Stimulated activated CD4-positive, alpha-beta T cell treated with anti-CD3 and anti-CD28 coated beads, Interleukin-4, amount 100 ng/mL, for 24 hours (primary cell): Measurements from ENCODE around the gene CAMK1D.

Experiments
- DNase-seq: peaks from one replicate; pipeline ENCODE4 v3.0.0-alpha.2; 2020

Gene CAMK1D

GRCh38 chr10:12377658-12378290, 28.4 kb downstream of the CAMK1D start:
- DNase-seq = no peak

DNA sequence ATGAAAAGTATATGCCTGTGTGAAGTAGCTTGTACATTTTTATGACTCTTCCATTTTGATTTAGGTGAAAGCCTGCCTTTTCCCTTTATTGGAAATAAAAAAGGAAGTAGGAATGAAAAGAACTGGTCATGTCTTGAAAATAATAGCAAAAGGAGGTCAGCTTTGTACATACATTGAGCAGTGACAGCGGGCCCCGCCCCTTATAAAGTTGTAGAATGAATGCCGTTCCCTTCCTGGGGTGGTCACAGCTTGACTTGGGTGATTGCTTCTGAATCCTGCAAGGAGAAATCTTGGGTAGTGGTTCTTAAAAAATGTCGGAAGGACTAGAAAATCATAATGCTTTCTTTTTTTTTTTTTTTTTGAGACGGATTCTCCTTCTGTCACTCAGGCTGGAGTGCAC, 31.7 kb downstream of the CAMK1D start:
- no peak for DNase-seq

GRCh38 chr10:12381536-12382156, 32.3 kb downstream of the CAMK1D start:
- DNase-seq = no peak

DNA sequence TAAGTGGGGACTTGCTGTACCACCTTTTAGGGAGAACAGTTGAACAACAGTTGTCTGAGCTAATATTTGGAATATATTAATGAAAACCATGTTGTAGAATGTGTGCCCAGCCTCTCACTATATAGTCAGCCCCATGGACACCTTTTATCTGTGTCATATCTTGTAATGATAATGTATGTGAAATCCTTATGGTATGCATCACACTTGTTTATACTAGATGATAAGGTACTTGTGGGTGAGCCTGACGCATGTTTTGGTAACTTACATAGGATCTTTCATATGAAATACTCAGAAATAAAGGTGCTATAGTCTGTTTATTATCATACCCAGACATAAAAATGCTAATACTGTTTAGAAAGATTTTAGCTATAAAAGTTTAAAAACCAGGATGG, 32.8 kb downstream of the CAMK1D start:
- DNase-seq = no peak

DNA sequence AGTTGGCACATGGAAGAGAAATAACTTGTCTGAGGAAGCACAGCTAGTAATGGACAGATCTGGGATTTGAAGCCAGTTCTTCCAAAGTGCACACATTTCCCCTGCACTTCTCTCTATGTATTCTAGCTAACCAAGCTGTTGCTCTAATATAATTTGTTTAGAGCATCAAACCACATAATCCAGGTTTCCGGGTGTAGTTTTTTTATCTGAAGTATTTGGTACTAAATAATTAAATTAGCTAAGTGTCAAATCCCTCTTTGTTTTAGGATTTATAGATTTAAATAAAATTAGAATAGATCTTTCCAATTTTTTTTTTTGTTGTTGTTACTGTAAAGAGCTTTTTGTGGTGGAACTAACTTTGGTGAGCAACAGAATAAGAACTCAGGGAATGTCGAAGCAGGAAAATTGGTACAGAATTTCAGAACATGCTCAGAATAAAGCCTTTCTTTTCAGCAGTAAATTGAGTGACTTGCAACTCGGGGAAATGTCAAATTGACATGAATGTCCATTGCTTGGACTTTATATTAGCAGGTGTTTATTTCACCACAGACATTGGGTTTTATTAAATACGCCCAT, 33.7 kb downstream of the CAMK1D start:
- DNase-seq = no peak

GRCh38 chr10:12384906-12385305, 35.6 kb downstream of the CAMK1D start:
- DNase-seq = no peak

DNA sequence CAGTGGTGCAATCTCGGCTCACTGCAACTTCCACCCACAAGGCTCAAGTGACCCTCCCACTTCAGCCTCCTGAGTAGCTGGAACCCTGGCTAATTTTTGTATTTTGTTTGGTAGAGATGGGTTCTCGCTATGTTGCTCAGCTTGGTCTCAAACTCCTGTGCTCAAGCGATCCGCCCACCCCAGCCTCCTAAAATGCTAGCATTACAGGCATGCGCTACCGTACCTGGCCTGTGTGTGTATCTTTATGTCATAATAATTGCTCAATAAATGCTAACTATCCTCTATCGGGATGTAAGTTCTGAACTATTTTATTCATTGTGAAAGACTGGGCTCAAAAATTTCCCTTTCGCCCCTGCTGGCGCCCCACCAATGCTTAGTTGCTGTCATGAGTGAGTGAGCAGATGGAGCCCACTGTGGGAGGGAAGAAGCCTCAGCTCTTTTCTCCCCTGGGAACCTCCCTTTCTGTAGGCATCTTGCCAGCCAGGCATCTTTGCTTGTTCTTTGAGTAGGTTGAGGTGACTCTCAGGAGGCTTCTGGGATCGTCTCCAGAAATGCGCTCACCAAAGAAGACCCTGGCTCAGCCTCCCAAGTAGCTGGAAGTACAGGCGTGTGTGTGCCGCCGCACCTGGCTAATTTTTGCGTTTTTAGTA, 38.3 kb downstream of the CAMK1D start:
- DNase-seq = no peak

DNA sequence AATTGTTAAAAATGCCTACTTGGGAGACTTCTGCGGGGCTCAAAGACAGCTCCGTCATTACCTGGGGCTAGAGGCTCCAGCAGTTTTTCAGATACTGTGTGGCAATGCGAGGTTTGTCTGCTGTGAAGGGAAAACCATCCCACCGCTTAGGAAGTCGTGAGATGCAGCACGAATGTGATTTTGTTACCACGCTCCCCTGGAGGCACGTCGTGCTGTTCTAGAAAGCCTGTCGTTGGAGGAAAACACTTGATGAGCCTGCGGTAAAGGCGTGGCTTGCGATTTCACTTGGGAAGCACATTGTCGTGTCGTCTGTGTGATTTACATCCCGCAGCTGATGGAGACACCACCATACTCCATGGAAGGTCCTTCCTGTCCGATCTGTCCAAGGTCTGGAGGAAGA, 39.3 kb downstream of the CAMK1D start:
- no peak for DNase-seq

DNA sequence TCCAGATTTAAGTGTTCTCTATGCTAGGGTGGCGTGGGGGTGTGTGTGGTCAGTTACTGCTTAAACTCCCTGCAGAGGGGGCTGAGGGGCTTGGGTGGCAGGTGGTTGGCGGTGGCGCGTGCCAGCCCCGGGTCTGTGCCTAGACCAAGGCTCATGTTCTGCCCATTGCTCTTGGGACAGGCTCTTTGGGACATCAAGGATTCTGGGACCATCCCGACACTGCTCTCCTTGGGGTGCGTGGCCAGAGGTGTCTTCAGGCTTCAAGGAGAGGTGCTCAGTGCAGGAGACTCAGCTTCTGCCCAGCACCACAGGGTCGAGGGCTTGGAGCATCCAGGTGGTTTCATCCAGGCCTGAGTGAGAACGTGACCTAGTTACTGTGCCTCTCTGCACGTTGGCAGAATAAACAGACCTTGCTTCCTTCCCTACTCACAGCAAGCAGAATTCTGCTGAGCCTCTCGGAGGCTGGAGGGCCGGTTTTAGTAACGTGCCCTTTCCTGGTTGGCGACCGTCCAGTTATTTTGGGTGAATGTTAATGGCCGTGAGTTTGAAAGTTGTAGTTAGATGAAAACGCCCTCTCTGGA, 39.9 kb downstream of the CAMK1D start:
- DNase-seq = no peak

- no peak for DNase-seq
These were observed 41.4 kb downstream of the CAMK1D start for GRCh38 chr10:12390733-12391132.

- DNase-seq = no peak
These were observed 41.9 kb downstream of the CAMK1D start for GRCh38 chr10:12391206-12391605.

GRCh38 chr10:12393831-12394230, 44.5 kb downstream of the CAMK1D start:
- no peak for DNase-seq

GRCh38 chr10:12394241-12395033, 45.1 kb downstream of the CAMK1D start:
- DNase-seq = no peak

GRCh38 chr10:12396093-12396492, 46.7 kb downstream of the CAMK1D start:
- DNase-seq = no peak

DNA sequence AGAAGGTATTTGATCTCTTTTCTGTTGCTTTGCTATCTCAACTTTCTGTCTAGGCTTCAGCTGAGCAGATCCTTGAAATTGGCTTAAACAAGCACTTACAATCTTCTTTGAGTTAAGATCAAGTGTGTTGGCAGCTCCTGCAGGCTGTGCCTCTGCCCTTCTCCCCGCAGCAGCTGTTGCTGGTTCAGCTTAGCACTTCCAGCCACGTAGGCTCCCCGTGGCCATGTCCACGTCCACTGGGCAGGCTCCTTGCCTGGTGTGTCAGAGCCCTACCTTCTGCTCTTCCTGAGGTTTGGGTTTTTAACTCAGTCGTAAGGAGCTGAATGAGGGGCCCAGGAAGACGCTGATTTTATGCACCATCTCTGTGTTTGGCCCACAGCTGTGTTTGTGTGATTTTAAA, 47.2 kb downstream of the CAMK1D start:
- DNase-seq = no peak

- no peak for DNase-seq
These were observed 48.0 kb downstream of the CAMK1D start for GRCh38 chr10:12397147-12397896.

DNA sequence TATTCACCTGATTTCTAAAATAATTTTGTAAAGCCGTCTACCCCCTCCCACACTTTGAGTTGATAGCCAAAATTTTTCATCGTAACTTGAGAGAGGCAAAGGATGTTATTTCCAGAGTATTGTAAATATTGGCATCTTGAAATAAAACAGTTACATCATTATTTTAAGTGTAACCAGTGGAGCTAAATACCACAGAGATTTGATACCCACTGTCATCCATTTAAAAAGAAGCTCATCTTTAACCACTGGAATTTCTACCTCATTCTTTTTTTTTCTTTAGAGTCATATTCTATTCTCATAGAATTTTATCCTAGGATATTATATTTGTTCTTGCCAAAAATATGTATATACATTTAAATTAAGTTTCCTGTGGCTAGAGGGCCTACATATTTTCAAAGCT, 48.6 kb downstream of the CAMK1D start:
- DNase-seq = no peak

- no peak for DNase-seq
These were observed 51.1 kb downstream of the CAMK1D start for GRCh38 chr10:12400266-12400931.

- no peak for DNase-seq
These were observed 52.1 kb downstream of the CAMK1D start for GRCh38 chr10:12401466-12401865.

DNA sequence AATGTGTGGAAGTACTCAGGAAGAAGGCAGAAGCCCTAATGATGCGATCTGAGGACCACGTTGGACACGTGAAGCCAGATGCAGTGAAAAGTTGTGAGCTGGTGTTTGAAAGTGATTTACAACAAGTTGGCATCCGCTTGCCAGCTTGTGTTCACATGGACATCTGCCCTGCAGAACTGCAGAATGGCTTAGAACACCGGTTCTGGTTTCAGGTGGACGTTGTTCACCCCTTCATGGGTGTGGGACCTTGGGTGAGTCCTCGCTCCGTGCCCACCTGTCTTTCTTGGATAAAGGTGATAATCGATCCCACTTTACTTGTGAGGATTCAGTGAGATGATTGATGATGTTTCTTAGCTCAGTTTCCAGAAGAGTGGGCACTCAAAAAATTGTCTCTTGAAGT, 53.8 kb downstream of the CAMK1D start:
- no peak for DNase-seq
